ENCODE measurements around the gene ARHGEF28. TPM values are rescaled to one million over a fixed set of nuclear protein-coding genes. Genes with fewer than 3 reads are reported as not detected.

The ARHGEF28 gene
- total and polyA plus RNA-seq, 9 of the 15 experiments (the other 6 are each of a cell fraction or from before 2014, with no cell fraction given): 0.27 TPM; not detected in 8

DNA sequence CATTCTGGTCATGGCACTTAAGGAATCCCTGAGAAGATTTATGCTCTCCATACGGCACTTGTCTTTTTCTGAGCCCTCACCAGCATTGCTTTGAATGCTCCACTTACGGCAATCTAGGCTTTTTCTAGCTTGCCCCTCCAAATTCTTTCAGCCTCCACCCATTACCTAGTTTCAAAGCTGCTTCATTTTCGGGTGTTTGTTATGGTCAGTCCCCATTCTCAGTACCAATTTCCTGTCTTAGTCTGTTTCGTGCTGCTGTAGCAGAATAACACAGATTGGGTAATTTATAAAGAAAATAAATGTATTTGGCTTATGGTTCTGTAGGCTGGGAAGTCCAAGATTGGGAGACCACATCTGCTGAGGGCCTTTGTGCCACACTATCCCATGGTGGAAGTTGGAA lies 42.0 kb downstream of the ARHGEF28 start:
- no peaks in the 10 kb centered on the region for H4K20me1 ChIP-seq (replicated peaks; ENCODE audit: control insufficient read depth, insufficient read depth, low read length)
- no peaks in the 10 kb centered on the region for H3K9me3 ChIP-seq (replicated peaks; ENCODE audit: control insufficient read depth, insufficient read depth, low read depth, low read length)
- no peak overlapping the region for H3K4me2 ChIP-seq (ENCODE audit: insufficient read depth, low read length)
- intact Hi-C loops (cut with micrococcal nuclease) (no loop called here), in situ Hi-C loops (cut with MboI) (no loop called here)
- no peak overlapping the region for H3K27ac ChIP-seq (ENCODE audit: extremely low read depth, low read depth, low read length)
- H3K4me1 ChIP-seq (replicated peaks in 1 of 2; ENCODE audit: control insufficient read depth in 2 of 2, insufficient read depth in 2 of 2, low read length in 2 of 2): peaks cover 5 to 12% of the 10 kb centered on the region in 2 experiments; a peak in 3 of 5 replicates
- H3K27me3 ChIP-seq (ENCODE audit: control insufficient read depth in 2 of 2, insufficient read depth in 2 of 2, low read length in 2 of 2): no peaks in the 10 kb centered on the region
- H3K9ac ChIP-seq (ENCODE audit: insufficient read depth in 1 of 2, low read depth in 2 of 2, low read length in 2 of 2): no peak overlapping the region
- no TSS peak for BruUV-seq (replicated peaks)
- ChIA-PET CTCF (ENCODE audit: low intra/inter-chr PET ratio) (no interaction called here), POLR2A (no interaction called here)
- no peak for FAIRE-seq
- H3K36me3 ChIP-seq (ENCODE audit: control insufficient read depth, insufficient read depth, low read length): no peaks in the 10 kb centered on the region; the same call in 2 of the 3 replicates
- no peak overlapping the region for H2AFZ ChIP-seq (ENCODE audit: low read depth, low read length)
- TF ChIP-seq, protein P1, sequence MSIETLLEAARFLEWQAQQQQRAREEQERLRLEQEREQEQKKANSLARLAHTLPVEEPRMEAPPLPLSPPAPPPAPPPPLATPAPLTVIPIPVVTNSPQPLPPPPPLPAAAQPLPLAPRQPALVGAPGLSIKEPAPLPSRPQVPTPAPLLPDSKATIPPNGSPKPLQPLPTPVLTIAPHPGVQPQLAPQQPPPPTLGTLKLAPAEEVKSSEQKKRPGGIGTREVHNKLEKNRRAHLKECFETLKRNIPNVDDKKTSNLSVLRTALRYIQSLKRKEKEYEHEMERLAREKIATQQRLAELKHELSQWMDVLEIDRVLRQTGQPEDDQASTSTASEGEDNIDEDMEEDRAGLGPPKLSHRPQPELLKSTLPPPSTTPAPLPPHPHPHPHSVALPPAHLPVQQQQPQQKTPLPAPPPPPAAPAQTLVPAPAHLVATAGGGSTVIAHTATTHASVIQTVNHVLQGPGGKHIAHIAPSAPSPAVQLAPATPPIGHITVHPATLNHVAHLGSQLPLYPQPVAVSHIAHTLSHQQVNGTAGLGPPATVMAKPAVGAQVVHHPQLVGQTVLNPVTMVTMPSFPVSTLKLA (conservative IDR thresholded peaks at IDR 0.05): no peak
- 28% methylated on average over 4 of the region's 4 CpGs for WGBS (ENCODE audit: insufficient coverage, low coverage, missing lambda C conversion rate)
- no peaks in the 10 kb centered on the region for H3K79me2 ChIP-seq (ENCODE audit: control insufficient read depth, insufficient read depth, low read length)
- no peak for ATAC-seq
- DNase-seq (ENCODE audit: extremely low read depth in 1 of 4, low spot score in 3 of 4): no peak
- no peaks in the 10 kb centered on the region for H3K9me1 ChIP-seq (ENCODE audit: control insufficient read depth, insufficient read depth, low read length)
- no peak overlapping the region for H3K4me3 ChIP-seq

DNA sequence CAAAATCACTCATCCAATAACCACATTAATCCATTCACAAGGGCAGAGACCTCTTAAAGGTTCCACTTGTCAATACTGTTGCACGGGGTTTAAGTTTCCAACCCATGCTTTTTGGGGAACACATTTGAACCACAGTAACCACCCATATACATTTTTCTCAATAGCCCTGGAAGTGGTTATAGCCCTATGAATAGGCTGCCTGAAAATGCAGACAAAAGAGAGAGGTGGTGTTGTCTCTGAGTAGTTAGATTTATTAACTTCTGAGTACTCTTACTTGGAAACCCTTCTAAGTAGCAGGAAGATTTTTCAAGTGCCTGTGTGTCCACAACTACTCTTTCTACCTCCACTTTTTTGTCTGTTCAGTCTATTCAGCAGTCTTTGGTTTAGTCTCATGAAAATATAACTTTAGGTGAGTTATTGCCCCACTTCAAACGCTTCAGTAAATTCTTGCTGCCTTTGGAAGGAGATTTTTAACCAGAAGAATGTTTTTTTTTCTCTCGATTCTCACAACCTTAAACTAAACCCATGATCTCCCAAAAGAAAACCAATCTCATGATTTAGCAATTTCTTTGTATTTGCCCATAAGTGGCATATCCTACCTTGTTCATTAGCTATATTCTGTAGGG lies 42.6 kb downstream of the ARHGEF28 start:
- ChIA-PET CTCF (ENCODE audit: low intra/inter-chr PET ratio) (no interaction called here), POLR2A (no interaction called here)
- Histone ChIP-seq H3K9me1 (ENCODE audit: control insufficient read depth, insufficient read depth, low read length) (no peaks in the 10 kb centered on the region), H3K79me2 (ENCODE audit: control insufficient read depth, insufficient read depth, low read length) (no peaks in the 10 kb centered on the region), H4K20me1 (replicated peaks; ENCODE audit: control insufficient read depth, insufficient read depth, low read length) (no peaks in the 10 kb centered on the region), H3K4me1 (replicated peaks in 1 of 2; ENCODE audit: control insufficient read depth in 2 of 2, insufficient read depth in 2 of 2, low read length in 2 of 2) (peaks cover 5 to 18% of the 10 kb centered on the region in 2 experiments; a peak in 3 of 5 replicates), H3K36me3 (ENCODE audit: control insufficient read depth, insufficient read depth, low read length) (no peaks in the 10 kb centered on the region; the same call in 2 of the 3 replicates), H2AFZ (ENCODE audit: low read depth, low read length) (no peak overlapping the region), H3K27me3 (ENCODE audit: control insufficient read depth in 2 of 2, insufficient read depth in 2 of 2, low read length in 2 of 2) (no peaks in the 10 kb centered on the region), H3K9me3 (replicated peaks; ENCODE audit: control insufficient read depth, insufficient read depth, low read depth, low read length) (no peaks in the 10 kb centered on the region), H3K9ac (ENCODE audit: insufficient read depth in 1 of 2, low read depth in 2 of 2, low read length in 2 of 2) (no peak overlapping the region), H3K4me3 (no peak overlapping the region), H3K27ac (ENCODE audit: extremely low read depth, low read depth, low read length) (no peak overlapping the region), H3K4me2 (ENCODE audit: insufficient read depth, low read length) (no peak overlapping the region)
- intact Hi-C loops (cut with micrococcal nuclease) (no loop called here), in situ Hi-C loops (cut with MboI) (no loop called here)
- TF ChIP-seq, protein P2, sequence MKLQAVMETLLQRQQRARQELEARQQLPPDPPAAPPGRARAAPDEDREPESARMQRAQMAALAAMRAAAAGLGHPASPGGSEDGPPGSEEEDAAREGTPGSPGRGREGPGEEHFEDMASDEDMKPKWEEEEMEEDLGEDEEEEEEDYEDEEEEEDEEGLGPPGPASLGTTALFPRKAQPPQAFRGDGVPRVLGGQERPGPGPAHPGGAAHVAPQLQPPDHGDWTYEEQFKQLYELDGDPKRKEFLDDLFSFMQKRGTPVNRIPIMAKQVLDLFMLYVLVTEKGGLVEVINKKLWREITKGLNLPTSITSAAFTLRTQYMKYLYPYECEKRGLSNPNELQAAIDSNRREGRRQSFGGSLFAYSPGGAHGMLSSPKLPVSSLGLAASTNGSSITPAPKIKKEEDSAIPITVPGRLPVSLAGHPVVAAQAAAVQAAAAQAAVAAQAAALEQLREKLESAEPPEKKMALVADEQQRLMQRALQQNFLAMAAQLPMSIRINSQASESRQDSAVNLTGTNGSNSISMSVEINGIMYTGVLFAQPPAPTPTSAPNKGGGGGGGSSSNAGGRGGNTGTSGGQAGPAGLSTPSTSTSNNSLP (IDR thresholded peaks at IDR 0.05; ENCODE audit: borderline replicate concordance, low read depth, low read length): no peak
- DNase-seq (ENCODE audit: extremely low read depth in 1 of 4, low spot score in 3 of 4) (no peak), FAIRE-seq (no peak), ATAC-seq (no peak)
- 14% methylated on average over 3 of the region's 3 CpGs for WGBS (ENCODE audit: insufficient coverage, low coverage, missing lambda C conversion rate)
- BruUV-seq (replicated peaks): no TSS peak
